Neural progenitor cell (in vitro differentiated cells): ENCODE data around the gene SATB2.

Experiments used
- CTCF ChIP-seq: fragments of 200-600 bp; sonication (generic); IDR thresholded peaks from 2 replicates; pipeline ENCODE4 v1.5.1; 2017; ENCODE audit warnings: antibody characterized with exemption, mild to moderate bottlenecking
- EZH2 ChIP-seq: fragments of 200-600 bp; sonication (generic); IDR thresholded peaks from 2 replicates; pipeline ENCODE4 v1.6.1; 2017; ENCODE audit warnings: antibody characterized with exemption, mild to moderate bottlenecking, moderate library complexity

- TF ChIP-seq EZH2 = no peak
- TF ChIP-seq CTCF = no peak
Measured at GRCh38 chr2:199356412-199356811, 101.3 kb downstream of the SATB2 start.
